Measurements from ENCODE around the gene ZC3H4.

Gene ZC3H4

GRCh38 chr19:47018923-47019322 is 94.7 kb downstream of the ZC3H4 start:
- FAIRE-seq = no peak
